Measurements from ENCODE around the gene CCDC68.

The CCDC68 gene

DNA sequence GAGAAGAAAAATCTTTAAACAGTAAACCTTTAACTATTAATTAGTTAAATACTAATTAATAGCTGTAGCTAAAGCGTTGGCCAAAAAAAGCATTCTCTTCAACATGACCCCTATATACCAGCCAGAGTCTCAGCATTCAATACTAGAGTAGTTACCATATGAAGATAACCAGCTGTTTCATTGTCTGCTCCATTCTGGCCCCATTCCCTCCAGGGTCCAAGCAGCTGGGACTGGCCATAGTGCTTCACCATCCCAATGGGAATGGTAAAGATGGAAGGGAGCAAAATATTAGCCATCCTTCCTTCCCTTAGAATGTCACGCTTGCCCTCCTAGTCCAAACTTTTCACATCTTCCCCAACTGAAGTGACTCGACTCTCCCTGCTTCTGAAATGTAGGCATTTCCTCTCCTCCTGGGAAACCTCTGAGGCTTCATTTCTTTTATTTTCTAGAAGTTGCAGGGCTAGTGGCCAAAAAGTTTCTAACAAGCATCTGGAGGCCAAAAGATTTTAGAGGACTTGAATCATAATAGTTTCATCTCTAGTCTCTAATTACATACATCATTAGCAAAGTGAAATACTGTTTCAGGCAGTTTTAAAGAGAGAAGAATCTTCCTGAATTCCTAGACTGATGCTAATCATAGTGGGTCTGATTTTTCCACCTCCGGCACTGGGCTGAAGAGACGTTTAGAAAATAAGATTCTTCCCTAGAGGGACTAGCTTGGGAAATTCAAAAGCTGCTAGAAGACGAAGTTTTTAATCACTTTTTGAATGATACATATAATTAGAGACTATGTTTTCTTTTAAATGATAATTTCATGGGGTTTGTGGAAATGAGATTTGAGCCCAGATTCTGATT is 52.7 kb downstream of the CCDC68 start:
- Histone ChIP-seq H3K27ac (ENCODE audit: extremely low read depth, low read depth, low read length) (no peak overlapping the region), H3K36me3 (ENCODE audit: control insufficient read depth in 2 of 2, insufficient read depth in 1 of 2, low read length in 2 of 2) (no peaks in the 10 kb centered on the region), H3K4me3 (ENCODE audit: low read depth, low read length) (no peak overlapping the region), H3K9me3 (ENCODE audit: control insufficient read depth, insufficient read depth, low read depth, low read length) (no peaks in the 10 kb centered on the region), H3K4me1 (ENCODE audit: control insufficient read depth, insufficient read depth, low read length) (no peaks in the 10 kb centered on the region)
- POLR2A ChIA-PET, result no interaction called here
- no peak for TF ChIP-seq ZNF112 (tag by site-specific recombination; IDR thresholded peaks at IDR 0.05)
- no peak for TF ChIP-seq ZNF785 (tag by site-specific recombination; IDR thresholded peaks at IDR 0.05)
- no peak for TF ChIP-seq KLF8 (tag by site-specific recombination; IDR thresholded peaks at IDR 0.05)
- TF ChIP-seq, protein P1, sequence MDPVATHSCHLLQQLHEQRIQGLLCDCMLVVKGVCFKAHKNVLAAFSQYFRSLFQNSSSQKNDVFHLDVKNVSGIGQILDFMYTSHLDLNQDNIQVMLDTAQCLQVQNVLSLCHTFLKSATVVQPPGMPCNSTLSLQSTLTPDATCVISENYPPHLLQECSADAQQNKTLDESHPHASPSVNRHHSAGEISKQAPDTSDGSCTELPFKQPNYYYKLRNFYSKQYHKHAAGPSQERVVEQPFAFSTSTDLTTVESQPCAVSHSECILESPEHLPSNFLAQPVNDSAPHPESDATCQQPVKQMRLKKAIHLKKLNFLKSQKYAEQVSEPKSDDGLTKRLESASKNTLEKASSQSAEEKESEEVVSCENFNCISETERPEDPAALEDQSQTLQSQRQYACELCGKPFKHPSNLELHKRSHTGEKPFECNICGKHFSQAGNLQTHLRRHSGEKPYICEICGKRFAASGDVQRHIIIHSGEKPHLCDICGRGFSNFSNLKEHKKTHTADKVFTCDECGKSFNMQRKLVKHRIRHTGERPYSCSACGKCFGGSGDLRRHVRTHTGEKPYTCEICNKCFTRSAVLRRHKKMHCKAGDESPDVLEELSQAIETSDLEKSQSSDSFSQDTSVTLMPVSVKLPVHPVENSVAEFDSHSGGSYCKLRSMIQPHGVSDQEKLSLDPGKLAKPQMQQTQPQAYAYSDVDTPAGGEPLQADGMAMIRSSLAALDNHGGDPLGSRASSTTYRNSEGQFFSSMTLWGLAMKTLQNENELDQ (tag by site-specific recombination; IDR thresholded peaks at IDR 0.05; ENCODE audit: low read depth), result no peak
- TF ChIP-seq ZNF514 (tag by site-specific recombination; IDR thresholded peaks at IDR 0.05), result no peak
- no peak for TF ChIP-seq ZNF621 (tag by site-specific recombination; IDR thresholded peaks at IDR 0.05)
- no peak for TF ChIP-seq ZNF501 (tag by site-specific recombination; IDR thresholded peaks at IDR 0.05)
- CTCF ChIA-PET, result interaction anchor here (0.7 kb wide), 1 partner anchor 13 kb away, joined by 3 read pairs; no protein-coding TSS in a partner anchor

DNA sequence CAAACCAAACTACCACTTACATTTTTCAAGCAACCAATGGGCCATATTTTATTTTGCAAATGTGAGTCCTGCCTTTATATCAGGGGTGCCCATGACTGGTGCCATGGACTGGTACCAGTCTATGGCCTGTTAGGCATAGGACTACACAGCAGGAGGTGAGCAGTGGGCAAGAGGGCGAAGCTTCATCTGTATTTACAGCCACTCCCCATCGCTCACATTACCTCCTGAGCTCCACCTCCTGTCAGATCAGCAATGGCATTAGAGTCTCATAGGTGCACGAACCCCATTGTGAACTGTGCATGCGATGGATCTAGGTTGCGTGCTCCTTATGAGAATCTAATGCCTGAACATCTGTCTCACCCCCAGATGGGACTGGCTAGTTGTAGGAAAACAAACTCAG is 53.6 kb downstream of the CCDC68 start:
- no peak for TF ChIP-seq IKZF3 (tag by site-specific recombination; IDR thresholded peaks at IDR 0.05)
- peak; percentile 98 for TF ChIP-seq ZNF610 (tag by site-specific recombination; IDR thresholded peaks at IDR 0.05; ENCODE audit: borderline replicate concordance)
- no peak overlapping the region for H3K27ac ChIP-seq (ENCODE audit: extremely low read depth, low read depth, low read length)
- no peaks in the 10 kb centered on the region for H3K9me3 ChIP-seq (ENCODE audit: control insufficient read depth, insufficient read depth, low read depth, low read length)
- H3K36me3 ChIP-seq (ENCODE audit: control insufficient read depth in 2 of 2, insufficient read depth in 1 of 2, low read length in 2 of 2), result no peaks in the 10 kb centered on the region
- no peaks in the 10 kb centered on the region for H3K4me1 ChIP-seq (ENCODE audit: control insufficient read depth, insufficient read depth, low read length)
- H3K4me3 ChIP-seq (ENCODE audit: low read depth, low read length), result no peak overlapping the region
- ChIA-PET CTCF (no interaction called here), POLR2A (interaction anchor here (1.1 kb wide), 1 partner anchor 22 kb away, joined by 6 read pairs; no protein-coding TSS in a partner anchor)

DNA sequence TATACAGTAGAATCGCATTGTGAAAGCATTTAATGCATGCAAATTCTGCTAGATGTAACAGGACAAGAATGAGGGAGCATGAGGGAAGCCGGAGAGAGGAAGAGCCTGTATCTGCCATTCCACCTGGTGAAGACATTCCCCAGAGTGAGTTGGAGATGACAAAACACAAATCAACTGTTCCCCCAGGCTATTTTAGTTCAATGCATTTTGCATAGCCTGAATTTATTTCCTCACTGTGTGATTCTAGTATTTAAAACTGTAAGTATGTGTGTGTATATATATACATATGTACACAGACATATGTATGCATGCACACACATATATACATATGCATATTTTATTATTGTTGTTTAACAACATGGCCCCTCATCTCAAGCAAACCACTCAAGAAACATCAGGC is 54.7 kb downstream of the CCDC68 start:
- ChIA-PET CTCF (no interaction called here), POLR2A (interaction anchor here (1.1 kb wide), 1 partner anchor 20 kb away, joined by 6 read pairs; no protein-coding TSS in a partner anchor)
- no peaks in the 10 kb centered on the region for H3K9me3 ChIP-seq (ENCODE audit: control insufficient read depth, insufficient read depth, low read depth, low read length)
- no peak overlapping the region for H3K27ac ChIP-seq (ENCODE audit: extremely low read depth, low read depth, low read length)
- no peak overlapping the region for H3K4me3 ChIP-seq (ENCODE audit: low read depth, low read length)
- H3K36me3 ChIP-seq (ENCODE audit: control insufficient read depth in 2 of 2, insufficient read depth in 1 of 2, low read length in 2 of 2), result no peaks in the 10 kb centered on the region
- H3K4me1 ChIP-seq (ENCODE audit: control insufficient read depth, insufficient read depth, low read length), result no peaks in the 10 kb centered on the region
- no peak for TF ChIP-seq ZNF24 (tag by site-specific recombination; IDR thresholded peaks at IDR 0.05)
- TF ChIP-seq ZNF324 (tag by site-specific recombination; IDR thresholded peaks at IDR 0.05), result no peak
- TF ChIP-seq ZNF223 (tag by site-specific recombination; IDR thresholded peaks at IDR 0.05), result no peak
- no peak for TF ChIP-seq ZNF37A (tag by site-specific recombination; IDR thresholded peaks at IDR 0.05)
- TF ChIP-seq, protein P2, sequence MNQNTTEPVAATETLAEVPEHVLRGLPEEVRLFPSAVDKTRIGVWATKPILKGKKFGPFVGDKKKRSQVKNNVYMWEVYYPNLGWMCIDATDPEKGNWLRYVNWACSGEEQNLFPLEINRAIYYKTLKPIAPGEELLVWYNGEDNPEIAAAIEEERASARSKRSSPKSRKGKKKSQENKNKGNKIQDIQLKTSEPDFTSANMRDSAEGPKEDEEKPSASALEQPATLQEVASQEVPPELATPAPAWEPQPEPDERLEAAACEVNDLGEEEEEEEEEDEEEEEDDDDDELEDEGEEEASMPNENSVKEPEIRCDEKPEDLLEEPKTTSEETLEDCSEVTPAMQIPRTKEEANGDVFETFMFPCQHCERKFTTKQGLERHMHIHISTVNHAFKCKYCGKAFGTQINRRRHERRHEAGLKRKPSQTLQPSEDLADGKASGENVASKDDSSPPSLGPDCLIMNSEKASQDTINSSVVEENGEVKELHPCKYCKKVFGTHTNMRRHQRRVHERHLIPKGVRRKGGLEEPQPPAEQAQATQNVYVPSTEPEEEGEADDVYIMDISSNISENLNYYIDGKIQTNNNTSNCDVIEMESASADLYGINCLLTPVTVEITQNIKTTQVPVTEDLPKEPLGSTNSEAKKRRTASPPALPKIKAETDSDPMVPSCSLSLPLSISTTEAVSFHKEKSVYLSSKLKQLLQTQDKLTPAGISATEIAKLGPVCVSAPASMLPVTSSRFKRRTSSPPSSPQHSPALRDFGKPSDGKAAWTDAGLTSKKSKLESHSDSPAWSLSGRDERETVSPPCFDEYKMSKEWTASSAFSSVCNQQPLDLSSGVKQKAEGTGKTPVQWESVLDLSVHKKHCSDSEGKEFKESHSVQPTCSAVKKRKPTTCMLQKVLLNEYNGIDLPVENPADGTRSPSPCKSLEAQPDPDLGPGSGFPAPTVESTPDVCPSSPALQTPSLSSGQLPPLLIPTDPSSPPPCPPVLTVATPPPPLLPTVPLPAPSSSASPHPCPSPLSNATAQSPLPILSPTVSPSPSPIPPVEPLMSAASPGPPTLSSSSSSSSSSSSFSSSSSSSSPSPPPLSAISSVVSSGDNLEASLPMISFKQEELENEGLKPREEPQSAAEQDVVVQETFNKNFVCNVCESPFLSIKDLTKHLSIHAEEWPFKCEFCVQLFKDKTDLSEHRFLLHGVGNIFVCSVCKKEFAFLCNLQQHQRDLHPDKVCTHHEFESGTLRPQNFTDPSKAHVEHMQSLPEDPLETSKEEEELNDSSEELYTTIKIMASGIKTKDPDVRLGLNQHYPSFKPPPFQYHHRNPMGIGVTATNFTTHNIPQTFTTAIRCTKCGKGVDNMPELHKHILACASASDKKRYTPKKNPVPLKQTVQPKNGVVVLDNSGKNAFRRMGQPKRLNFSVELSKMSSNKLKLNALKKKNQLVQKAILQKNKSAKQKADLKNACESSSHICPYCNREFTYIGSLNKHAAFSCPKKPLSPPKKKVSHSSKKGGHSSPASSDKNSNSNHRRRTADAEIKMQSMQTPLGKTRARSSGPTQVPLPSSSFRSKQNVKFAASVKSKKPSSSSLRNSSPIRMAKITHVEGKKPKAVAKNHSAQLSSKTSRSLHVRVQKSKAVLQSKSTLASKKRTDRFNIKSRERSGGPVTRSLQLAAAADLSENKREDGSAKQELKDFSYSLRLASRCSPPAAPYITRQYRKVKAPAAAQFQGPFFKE (tag by site-specific recombination; IDR thresholded peaks at IDR 0.05; ENCODE audit: borderline replicate concordance), result no peak
- TF ChIP-seq ZNF169 (tag by site-specific recombination; IDR thresholded peaks at IDR 0.05), result no peak
- TF ChIP-seq ZNF354C (tag by site-specific recombination; IDR thresholded peaks at IDR 0.05; ENCODE audit: borderline replicate concordance, low read depth), result no peak
- TF ChIP-seq ZNF596 (tag by site-specific recombination; IDR thresholded peaks at IDR 0.05), result no peak
- TF ChIP-seq, protein P3, sequence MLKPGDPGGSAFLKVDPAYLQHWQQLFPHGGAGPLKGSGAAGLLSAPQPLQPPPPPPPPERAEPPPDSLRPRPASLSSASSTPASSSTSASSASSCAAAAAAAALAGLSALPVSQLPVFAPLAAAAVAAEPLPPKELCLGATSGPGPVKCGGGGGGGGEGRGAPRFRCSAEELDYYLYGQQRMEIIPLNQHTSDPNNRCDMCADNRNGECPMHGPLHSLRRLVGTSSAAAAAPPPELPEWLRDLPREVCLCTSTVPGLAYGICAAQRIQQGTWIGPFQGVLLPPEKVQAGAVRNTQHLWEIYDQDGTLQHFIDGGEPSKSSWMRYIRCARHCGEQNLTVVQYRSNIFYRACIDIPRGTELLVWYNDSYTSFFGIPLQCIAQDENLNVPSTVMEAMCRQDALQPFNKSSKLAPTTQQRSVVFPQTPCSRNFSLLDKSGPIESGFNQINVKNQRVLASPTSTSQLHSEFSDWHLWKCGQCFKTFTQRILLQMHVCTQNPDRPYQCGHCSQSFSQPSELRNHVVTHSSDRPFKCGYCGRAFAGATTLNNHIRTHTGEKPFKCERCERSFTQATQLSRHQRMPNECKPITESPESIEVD (tag by site-specific recombination; IDR thresholded peaks at IDR 0.05), result no peak
- no peak for TF ChIP-seq ZNF621 (tag by site-specific recombination; IDR thresholded peaks at IDR 0.05)
- no peak for TF ChIP-seq ZNF174 (tag by site-specific recombination; IDR thresholded peaks at IDR 0.05)
- no peak for TF ChIP-seq ZNF837 (tag by site-specific recombination; IDR thresholded peaks at IDR 0.05)
- no peak for TF ChIP-seq KLF7 (tag by site-specific recombination; IDR thresholded peaks at IDR 0.05; ENCODE audit: borderline replicate concordance)
- no peak for TF ChIP-seq YY1 (tag by site-specific recombination; IDR thresholded peaks at IDR 0.05)

Data from HEK293 (cell line).